SKM-1 treated with dmso at 0.1 percent for 144 hours (cell line): ENCODE results near the gene TMEM151A.
"Not testable (repeated sequence)": the region's sequence is repeated elsewhere in the genome, so short reads cannot be mapped to it uniquely, and the experiment has no call there.

Experiments used
- DNase-seq: peaks from one replicate; lab custom pipeline; 2025; ENCODE audit not compliant: unreplicated experiment; lab: John Stamatoyannopoulos, UW

Gene TMEM151A

DNA sequence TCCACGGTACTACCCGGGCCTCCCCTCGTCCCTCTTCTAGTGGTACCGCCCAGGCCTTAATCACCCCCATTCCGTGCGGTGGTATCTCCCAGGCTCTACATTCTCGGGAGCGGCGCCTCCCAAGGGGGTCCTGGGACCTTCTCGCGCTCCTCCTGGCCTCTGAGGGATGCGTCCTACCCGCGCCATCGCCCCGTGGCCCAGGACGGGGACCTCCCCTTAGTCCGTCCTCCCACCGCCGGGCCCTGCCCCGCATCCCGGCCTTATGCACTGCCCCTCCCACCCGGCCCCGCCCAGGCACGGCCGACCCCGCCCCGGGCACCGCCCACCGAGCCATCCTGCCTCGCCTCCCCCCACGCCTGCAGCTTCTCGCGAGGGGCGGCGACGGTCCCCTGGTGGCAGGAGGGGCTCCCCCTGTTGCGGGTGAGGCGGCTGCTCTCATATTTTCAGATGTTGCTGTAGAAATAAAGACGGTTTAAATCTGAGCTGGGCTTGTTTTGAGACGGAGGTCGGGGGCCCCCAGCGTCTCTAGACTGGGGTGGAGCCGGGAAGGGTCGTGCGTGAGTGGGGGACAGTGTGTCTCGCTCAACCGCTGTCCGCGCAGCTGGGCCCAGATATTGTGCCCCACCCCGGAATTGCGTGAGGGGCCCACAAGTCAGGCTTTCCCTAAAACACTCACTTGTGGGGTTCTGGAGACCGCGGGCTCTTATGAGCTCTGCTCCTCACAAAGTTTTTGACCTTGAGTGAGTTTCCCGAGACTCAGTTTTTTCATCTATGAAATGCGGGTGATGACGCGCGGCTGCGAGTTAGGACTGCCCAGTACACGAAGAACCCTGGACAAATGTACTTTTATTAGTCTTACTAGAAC is 24.1 kb upstream of the TMEM151A start:
- DNase-seq: peak; percentile 25

DNA sequence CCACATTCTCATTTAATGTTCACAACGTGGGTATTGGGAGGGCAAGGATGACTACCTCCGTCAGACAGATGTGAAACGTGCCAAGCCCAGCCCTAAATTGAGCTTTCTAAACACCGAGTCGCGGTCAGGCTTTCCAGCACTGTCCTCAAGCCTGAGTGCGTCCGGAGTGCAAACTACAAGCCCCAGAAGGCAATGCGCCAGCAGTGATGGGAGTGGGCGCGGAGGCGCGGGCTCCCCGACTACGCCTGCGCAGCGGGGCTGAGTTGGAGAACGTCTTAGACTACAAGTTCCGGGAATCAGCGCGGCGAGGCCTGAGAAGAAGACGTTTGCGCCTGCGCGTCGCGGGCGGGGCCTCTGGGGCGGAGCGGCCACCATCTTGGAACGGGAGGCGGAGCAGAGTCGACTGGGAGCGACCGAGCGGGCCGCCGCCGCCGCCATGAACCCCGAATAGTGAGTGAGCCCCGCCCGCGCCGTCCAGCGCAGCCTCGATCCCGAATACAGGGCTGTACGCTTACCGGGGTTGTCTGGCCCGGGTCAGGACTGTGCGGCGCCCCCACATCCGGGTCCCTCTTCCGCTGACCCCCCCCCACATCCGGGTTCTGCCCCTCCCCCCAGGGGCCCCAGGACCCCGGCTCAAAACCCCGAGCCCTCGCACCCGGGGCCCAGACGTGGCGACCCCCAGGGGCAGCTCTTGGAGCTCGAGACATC is 23.3 kb upstream of the TMEM151A start, which contains the start of gene RAB1B:
Gene RAB1B (plus strand): TSS at position 396 of the 708 bp plus-strand sequence. CDS start 41 bp downstream, at position 437.
- DNase-seq: peak; percentile 98

DNA sequence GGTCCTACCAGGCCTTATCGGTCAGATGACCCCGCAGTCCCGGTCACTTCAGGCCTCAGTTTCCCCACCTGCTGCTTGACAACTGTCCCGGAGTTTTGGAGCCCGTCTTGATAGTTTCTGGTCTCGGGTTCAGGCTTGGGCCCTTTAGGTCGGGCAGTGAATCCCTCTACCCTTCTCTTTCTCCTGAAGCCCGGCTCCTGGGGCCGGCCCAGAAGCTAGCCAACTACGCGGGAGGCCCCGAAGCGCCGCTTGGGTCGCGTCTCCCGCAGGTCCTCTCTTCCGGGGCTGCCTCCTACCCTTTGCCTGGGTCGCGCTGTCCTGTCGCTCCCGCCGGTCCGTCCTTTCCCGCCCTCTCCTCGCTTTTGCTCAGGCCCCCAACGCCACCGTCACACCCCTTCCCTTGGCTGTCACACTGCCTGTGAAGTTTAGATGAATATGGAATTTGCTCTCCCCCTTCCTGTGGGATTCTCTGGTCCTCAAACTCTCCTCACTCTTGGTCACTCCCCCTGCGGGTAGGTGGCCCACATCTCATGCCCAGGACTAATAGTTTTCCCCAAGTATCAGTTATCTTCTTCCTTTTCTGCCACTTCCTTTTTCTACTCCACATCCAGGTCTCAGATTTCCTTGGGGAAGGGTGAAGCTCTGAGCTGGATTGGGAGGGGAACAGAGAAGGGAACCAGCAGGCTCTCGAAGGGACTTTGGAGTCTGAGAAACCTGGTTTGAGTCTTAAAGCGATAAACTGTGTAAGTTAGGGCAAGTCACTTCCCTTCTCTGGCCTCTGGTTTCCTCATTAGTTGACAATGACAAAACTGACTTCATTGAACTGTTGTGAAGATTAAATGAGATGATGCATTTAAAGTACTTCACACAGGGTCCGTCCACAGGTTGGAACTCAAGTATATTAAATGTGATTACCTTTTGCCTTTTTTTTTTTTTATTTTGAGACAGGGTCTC is 22.5 kb upstream of the TMEM151A start:
- DNase-seq: peak; percentile 67

DNA sequence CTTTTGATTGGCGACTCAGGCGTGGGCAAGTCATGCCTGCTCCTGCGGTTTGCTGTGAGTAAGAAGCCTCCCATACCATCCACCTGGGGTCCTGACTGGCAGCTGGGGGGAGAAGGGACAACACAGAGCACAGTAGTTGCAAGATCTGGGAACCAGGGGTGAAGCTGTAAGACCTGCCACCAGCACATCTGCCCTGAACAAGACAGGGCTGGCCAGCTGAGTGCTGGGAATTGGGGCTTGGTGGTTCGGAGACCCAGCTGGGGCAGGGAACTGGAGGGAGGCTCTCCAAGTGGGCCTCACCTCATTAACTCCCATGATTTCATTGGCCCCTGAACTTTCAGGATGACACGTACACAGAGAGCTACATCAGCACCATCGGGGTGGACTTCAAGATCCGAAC is 19.9 kb upstream of the TMEM151A start:
- DNase-seq: no peak

DNA sequence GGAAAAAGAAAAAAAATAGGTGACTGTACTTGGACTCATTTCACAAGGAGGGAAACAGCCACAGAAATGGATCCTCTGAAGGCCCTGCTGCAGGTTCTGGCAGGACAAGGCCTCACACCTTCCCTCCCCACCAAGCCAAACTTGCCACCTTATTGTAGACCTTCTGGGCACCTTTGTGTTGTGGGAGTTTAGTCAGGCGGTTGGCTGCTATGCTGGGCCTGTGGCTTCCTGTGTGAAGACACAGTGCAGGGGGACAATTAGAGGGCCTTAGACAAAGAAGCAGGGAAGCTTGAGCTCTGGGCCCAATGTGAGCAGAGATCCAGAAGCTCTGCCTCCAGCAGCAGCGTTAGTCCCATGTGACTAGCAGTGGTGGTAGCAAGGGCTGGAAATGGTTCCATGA is 19.1 kb upstream of the TMEM151A start:
- DNase-seq: no peak

DNA sequence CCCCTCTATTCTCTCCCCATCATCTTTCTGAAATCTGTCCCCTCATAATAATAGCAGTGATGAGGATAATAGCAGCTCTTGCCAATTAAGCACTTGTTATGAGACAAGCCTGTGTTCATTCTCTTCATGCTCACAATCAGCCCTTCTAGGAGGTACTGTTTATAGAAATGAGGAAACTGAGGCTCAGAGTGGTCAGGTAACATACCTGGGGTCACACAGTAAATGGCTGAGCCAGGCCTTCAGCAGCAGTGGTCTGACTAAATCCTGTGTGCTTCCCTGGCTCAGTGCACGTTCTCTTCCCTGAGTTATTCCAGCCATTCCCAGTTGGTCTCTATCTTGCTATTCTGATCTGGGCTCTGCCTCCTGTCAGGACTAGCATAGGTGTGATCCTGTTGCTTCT is 17.5 kb upstream of the TMEM151A start:
- DNase-seq: no peak

DNA sequence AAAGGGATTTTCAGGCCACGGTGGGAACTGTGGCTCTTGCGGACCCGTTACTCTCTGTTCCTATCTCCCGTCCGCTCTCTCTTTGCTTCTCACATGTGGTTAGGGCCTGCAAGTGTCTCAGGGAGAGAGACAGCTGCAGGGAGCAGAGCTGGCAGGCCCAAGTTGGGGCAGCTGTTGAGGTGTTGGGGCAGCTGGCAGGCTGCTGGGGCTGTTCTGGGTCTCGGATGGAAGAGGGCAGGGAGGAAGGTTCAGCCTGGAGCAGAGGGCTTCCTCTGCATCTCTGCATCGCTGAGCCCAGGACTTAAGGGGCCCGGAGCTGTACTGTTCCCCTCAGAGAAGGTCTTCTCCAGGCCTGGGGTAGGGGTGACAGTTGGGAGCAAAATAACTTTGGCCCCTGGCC is 16.3 kb upstream of the TMEM151A start:
- no peak for DNase-seq

DNA sequence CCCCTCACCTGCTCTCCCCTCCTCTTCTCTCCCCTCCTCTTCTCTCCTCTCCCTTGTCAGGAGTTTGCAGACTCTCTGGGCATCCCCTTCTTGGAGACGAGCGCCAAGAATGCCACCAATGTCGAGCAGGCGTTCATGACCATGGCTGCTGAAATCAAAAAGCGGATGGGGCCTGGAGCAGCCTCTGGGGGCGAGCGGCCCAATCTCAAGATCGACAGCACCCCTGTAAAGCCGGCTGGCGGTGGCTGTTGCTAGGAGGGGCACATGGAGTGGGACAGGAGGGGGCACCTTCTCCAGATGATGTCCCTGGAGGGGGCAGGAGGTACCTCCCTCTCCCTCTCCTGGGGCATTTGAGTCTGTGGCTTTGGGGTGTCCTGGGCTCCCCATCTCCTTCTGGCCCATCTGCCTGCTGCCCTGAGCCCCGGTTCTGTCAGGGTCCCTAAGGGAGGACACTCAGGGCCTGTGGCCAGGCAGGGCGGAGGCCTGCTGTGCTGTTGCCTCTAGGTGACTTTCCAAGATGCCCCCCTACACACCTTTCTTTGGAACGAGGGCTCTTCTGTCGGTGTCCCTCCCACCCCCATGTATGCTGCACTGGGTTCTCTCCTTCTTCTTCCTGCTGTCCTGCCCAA is 15.6 kb upstream of the TMEM151A start:
- DNase-seq: no peak

DNA sequence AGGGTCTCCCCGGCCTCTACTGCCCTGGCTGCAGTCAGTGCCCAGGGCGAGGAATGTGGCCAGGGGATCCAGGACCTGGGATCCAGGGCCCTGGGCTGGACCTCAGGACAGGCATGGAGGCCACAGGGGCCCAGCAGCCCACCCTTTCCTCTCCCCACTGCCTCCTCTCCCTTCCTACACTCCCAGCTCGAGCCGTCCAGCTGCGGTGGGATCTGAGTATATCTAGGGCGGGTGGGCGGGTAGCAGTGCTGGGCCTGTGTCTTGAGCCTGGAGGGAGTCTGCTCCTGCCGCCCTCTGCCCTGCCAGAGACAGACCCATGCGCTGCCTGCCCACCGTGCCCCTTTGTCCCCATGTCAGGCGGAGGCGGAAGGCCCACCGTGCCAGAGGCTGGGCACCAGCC is 15.1 kb upstream of the TMEM151A start:
- DNase-seq: not testable (repeated sequence)

DNA sequence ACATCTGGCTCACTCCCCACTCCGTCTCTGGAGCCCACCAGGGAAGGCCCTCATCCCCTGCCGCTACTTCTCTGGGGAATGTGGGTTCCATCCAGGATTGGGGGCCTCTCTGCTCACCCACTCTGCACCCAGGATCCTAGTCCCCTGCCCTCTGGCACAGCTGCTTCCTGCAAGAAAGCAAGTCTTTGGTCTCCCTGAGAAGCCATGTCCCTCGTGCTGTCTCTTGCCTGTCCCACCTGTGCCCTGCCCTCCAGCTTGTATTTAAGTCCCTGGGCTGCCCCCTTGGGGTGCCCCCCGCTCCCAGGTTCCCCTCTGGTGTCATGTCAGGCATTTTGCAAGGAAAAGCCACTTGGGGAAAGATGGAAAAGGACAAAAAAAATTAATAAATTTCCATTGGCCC is 14.6 kb upstream of the TMEM151A start:
- DNase-seq: not testable (repeated sequence)

DNA sequence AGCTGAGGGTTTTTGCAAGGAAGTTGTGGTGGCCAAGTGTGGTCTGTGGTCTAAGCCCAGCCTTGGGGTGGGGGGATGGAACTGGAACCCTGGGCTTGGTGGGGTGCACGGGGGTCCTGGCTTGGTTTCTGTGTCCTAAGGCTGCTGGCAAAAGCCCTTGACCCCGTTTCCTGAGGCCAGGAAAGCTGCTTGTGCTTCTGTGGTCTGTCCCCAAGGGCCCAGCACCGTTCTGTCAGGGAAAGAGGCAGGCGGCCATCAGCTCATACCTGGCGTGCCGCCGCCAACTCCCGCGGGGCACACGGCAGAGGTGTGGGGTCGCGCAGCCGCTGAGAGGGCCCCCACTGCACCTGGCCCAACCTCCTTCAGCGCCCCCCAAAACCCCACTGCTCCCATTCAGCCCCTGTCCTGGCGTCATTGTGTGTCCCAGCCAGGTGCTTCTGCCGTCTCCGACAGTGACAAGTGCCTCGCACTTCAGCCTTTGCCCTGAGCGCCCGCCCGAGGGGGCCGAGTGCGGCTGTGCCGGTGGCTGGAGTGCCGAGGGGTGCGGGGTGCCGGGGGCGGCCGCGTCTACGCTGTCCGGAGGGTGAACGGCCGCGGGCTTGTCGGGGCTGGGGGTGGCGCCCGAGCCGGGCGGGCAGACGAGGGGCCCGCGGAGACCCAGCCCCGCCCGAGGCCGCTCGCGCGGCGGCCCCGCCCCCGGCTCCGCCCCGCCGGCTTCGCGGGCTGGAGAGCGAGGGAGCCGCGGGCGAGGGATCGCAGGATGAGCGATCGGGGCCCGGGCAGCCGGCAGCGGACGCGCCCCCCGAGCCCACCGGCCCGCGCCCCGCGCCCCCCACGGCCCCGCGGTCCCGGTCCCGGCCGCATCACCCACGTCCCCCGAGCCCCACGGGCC is 14.0 kb upstream of the TMEM151A start, which contains the start of gene CNIH2:
Gene CNIH2 (plus strand): TSS at position 705 of the 892 bp plus-strand sequence. CDS start 282 bp downstream, outside the sequence.
- no peak for DNase-seq

DNA sequence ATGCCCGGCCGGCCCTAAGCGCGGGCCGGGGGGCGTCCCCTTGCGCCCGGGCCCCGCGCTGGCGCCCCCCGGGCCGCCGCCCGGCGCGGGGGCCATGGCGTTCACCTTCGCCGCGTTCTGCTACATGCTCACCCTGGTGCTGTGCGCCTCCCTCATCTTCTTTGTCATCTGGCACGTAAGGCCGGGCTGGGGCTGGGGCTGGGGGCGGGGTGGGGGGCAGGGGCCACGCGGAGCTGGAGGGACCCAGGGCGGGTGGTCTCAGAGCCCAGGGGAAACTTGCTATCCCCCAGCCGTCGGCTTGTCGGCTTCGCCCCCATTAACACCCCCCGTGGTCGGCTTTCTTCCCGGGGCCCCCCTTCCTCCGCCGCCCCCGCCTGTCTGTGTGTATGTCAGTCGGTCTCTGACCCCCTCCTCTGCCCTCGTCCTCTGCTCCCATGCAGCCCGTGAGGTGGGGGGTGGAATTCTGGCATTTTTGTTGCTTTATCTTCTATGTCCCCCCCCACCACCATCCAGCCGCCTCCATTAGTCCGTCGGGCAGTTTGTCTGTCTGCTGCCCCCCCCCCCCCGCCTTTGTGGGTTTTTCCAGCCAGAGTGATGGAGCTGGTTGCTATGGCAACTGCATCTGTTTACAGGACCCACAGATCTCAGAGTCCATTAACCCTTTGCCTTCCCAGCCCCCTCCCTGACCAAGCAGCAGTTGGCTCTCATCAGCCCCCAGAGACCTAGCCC is 13.2 kb upstream of the TMEM151A start:
- no peak for DNase-seq

DNA sequence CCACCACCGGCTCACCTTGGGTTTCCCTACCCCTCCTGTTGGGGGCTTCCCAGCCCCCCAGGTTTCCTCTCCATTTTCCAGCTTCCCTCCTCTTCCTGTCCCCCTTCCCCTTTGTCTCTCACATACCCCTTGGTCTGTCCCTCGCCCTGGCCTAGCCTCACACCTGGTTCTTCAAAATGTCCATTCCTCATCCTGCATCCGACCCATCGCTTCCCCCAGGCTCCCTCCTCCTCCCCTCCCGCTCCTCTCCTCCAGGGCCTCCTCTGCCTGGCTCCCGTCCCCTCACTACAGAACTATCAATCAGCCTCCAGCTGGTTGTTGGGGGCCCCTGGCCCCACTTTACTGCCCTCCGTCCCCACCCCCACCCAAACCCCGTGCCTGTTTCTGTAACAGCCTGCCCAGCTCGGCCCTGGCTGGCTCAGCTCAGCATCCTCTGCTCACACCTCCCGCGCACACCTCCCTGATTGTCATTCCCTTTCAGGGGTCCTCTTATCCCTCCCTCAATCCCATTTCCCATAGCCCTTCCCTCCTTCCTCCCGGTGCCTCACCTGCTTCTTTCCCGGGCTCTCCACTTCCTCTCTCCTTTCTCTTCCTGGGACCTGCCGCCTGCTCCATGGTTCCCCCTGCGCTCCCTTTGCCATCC is 12.5 kb upstream of the TMEM151A start:
- DNase-seq: no peak

DNA sequence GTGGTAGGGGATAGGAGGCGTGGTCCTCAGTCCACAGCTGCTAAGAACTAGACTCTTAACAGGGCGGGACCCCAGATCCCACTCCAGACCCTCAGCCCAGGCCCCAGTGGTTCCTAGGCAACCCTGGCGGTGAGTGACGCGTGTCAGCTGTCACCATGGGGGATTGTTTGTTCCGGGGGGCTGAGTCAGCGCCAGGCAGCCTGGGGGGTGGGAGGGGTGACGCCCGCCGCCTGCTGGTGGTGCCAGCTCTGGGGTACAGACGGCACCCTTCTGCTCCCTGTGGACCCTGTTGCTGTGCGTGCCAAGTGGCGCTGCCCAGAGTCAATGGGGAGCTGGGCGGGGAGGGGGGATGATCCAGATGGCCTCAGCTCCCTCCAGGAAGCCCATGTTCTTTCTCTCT is 11.3 kb upstream of the TMEM151A start:
- DNase-seq: no peak

DNA sequence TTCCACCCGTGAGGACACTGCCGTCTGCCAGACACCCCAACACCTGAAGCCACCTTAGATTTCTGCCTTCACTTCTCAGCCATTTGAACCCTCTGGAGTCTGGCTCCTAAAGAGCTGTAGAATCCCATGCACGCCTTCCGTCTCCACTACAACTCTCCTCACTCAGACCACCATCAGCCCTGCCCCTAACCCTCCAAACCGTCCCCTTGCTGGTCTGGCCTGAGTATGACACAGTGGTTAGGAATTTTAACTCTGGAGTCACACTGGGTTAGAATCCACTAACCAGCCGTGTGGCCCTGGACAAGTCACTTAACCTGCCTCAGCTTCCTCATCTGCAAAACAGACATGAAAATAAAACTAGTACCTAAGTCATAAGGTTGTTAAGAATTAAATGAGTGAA is 10.7 kb upstream of the TMEM151A start:
- no peak for DNase-seq

DNA sequence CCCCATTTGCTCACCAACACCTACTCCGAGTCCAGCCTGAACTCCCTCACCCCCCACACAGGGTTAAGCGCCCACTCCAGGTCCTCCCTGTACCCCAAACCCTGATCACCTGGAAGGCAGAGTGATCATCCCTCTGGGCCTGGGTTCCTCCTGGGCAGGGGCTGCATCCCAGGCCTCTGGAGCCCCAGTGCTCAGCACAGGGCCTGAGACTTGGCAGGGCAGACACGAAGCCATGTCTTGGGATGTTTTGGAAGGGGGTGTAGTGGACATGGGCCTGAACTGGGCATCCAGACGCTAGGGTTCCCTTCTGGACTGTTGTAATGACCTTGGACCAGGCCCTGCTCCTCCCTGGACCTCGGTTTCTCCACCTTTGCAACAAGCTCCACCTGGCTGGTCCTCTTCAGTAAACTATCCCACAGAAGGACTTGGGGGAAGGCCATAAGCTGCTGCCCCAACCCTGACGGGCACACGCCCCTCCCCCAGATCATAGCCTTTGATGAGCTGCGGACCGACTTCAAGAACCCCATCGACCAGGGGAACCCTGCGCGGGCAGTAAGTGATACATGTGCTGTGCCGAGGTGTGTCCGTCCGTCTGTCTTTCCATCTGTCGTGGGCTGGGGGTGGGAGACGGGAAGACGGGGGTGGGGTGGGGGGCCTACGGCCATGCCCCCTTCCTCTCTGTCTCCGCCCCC is 9.8 kb upstream of the TMEM151A start:
- no peak for DNase-seq
